Esophagus muscularis mucosa (tissue), 4 donors: ENCODE results near the gene DES. TPM values are rescaled to one million over a fixed set of nuclear protein-coding genes. Genes with fewer than 3 reads are reported as not detected.
A peak's percentile ranks its signal among the peaks of the same experiment; 100 is the strongest.
"Not testable (repeated sequence)": the region's sequence is repeated elsewhere in the genome, so short reads cannot be mapped to it uniquely, and the experiment has no call there.

Experiments used
- DNase-seq: peaks from one replicate; pipeline ENCODE4 v3.0.0-alpha.2; 2017; ENCODE audit errors: extremely low spot score
- H3K27ac ChIP-seq, 4 donors: fragments of 200-600 bp; sonication (generic); replicated peaks in 1 of 4; 1 replicate in 3 of 4; 2 replicates in 1 of 4; pipeline ENCODE4 v1.5.1; 2016 to 2019; ENCODE audit warnings: mild to moderate bottlenecking in 1 of 4
- H3K27me3 ChIP-seq, 4 donors: fragments of 200-600 bp; sonication (generic); one replicate each; pipeline versions ENCODE4 v1.5.1 to v1.6.0; 2016 to 2019
- H3K36me3 ChIP-seq, 4 donors: fragments of 200-600 bp; sonication (generic); one replicate each; pipeline ENCODE4 v1.5.1; 2016 to 2019
- H3K4me1 ChIP-seq, 4 donors: fragments of 200-600 bp; sonication (generic); one replicate each; pipeline ENCODE4 v1.5.1; 2016 to 2019
- H3K4me3 ChIP-seq, 4 donors: fragments of 200-600 bp; sonication (generic); 1 replicate in 2 of 4; 2 replicates in 2 of 4; pipeline ENCODE4 v1.5.1; 2016 to 2019; ENCODE audit warnings: mild to moderate bottlenecking in 4 of 4, moderate library complexity in 1 of 4
- H3K9me3 ChIP-seq, 4 donors: fragments of 200-600 bp; sonication (generic); 1 replicate in 3 of 4; 2 replicates in 1 of 4; pipeline ENCODE4 v1.5.1; 2016 to 2019
- CTCF ChIP-seq, 3 experiments: fragments of 200-600 bp in 2 of 3; fragments of 450-650 bp in 1 of 3; sonication (generic) in 2 of 3; IDR thresholded peaks; one replicate each; pipeline ENCODE4 v1.5.1; 2017 to 2019; ENCODE audit warnings: antibody characterized with exemption in 3 of 3, mild to moderate bottlenecking in 2 of 3, moderate library complexity in 1 of 3
- EP300 ChIP-seq: sonication (generic); formaldehyde crosslinking; IDR thresholded peaks from one replicate; pipeline ENCODE4 v1.6.1; 2017; ENCODE audit warnings: antibody characterized with exemption
- POLR2A ChIP-seq: fragments of 450-650 bp; IDR thresholded peaks from one replicate; pipeline ENCODE4 v1.6.1; 2017; ENCODE audit warnings: antibody characterized with exemption, moderate library complexity, mild to moderate bottlenecking, low read depth
- POLR2AphosphoS5 ChIP-seq, 2 donors: sonication (generic); formaldehyde crosslinking; IDR thresholded peaks; one replicate each; pipeline ENCODE4 v1.6.1; 2017; ENCODE audit warnings: antibody characterized with exemption in 2 of 2
- WGBS: methylation state at CpG from one replicate; pipeline ENCODE4 v1.1.5; 2018; 5-methylcytosine and 5-hydroxymethylcytosine counted together
- intact Hi-C: fragments of 100-400 bp; cut with DNase I; formaldehyde crosslinking; loops from one replicate; pipeline ENCODE4 v1.15.1; 2023
- total RNA-seq, 4 donors: library from RNA; depleted of rRNA; stranded (reverse); fragments of >200 nt; gene quantifications; one replicate each; pipeline versions ENCODE4 v1.1.0 to v1.2.1, GENCODE V29; 2016

Gene DES
- total RNA-seq, 4 donors from 2014 or later, result 19,781 to 23,770 (median 22,752) TPM

GRCh38 chr2:219405451-219405850 is 12.7 kb upstream of the DES start:
- intact Hi-C loops, result loop anchor here (5.0 kb wide), 1 partner anchor 42 kb away; no protein-coding TSS in a partner anchor
- H3K4me3 ChIP-seq, result peak overlapping the region; percentile 4 to 28 (median 24)
- peaks cover 65 to 81% (median 80%) of the 10 kb centered on the region in 4 donors for H3K4me1 ChIP-seq
- no peaks in the 10 kb centered on the region for H3K36me3 ChIP-seq
- DNase-seq, result no peak
- WGBS, result 55% methylated on average over 4 of the region's 9 CpGs
- no peaks in the 10 kb centered on the region for H3K27me3 ChIP-seq
- TF ChIP-seq EP300 (no peak), POLR2A (no peak), CTCF (IDR thresholded peaks at IDR 0.05) (peak; percentile 60 to 70 (median 63)), POLR2AphosphoS5 (IDR thresholded peaks at IDR 0.05) (peak; percentile 68 to 82)
- peak overlapping the region; percentile 86 to 97 (median 94) for H3K27ac ChIP-seq
- no peaks in the 10 kb centered on the region for H3K9me3 ChIP-seq

- TF ChIP-seq POLR2AphosphoS5 (IDR thresholded peaks at IDR 0.05) (no peak), EP300 (no peak), CTCF (IDR thresholded peaks at IDR 0.05) (no peak), POLR2A (no peak)
- Histone ChIP-seq H3K9me3 (no peaks in the 10 kb centered on the region), H3K27ac (peak overlapping the region; percentile 86 to 97 (median 94)), H3K36me3 (no peaks in the 10 kb centered on the region), H3K4me3 (peak overlapping the region; percentile 4 to 28 (median 24)), H3K27me3 (no peaks in the 10 kb centered on the region), H3K4me1 (peaks cover 65 to 82% (median 81%) of the 10 kb centered on the region in 4 donors)
- WGBS, result 70% methylated on average over 7 of the region's 7 CpGs
- intact Hi-C loops, result loop anchor here (5.0 kb wide), 1 partner anchor 41 kb away; no protein-coding TSS in a partner anchor
- DNase-seq, result no peak
Measured at GRCh38 chr2:219405958-219406860, 12.0 kb upstream of the DES start.

GRCh38 chr2:219406861-219407230 is 11.3 kb upstream of the DES start:
- Histone ChIP-seq H3K27me3 (no peaks in the 10 kb centered on the region), H3K27ac (peak overlapping the region; percentile 86 to 97 (median 94)), H3K36me3 (no peaks in the 10 kb centered on the region), H3K4me1 (peaks cover 65 to 82% (median 81%) of the 10 kb centered on the region in 4 donors), H3K9me3 (no peaks in the 10 kb centered on the region), H3K4me3 (peak overlapping the region in 1 of 4 donors; percentile 14)
- DNase-seq, result no peak
- TF ChIP-seq EP300, result peak; percentile 50
- no peak for TF ChIP-seq POLR2A
- peak; percentile 82 to 85 for TF ChIP-seq POLR2AphosphoS5 (IDR thresholded peaks at IDR 0.05)
- intact Hi-C loops, result loop anchor here (5.0 kb wide), 1 partner anchor 40 kb away; no protein-coding TSS in a partner anchor
- WGBS, result 71% methylated on average over 3 of the region's 3 CpGs

GRCh38 chr2:219407343-219407742 is 10.8 kb upstream of the DES start:
- Histone ChIP-seq H3K4me1 (peaks cover 65 to 82% (median 80%) of the 10 kb centered on the region in 4 donors), H3K27ac (peak overlapping the region; percentile 86 to 97 (median 94))
- 65% methylated on average over 5 of the region's 5 CpGs for WGBS
- H3K4me3 ChIP-seq, H3K9me3 ChIP-seq, H3K36me3 ChIP-seq, H3K27me3 ChIP-seq, DNase-seq: not testable (repeated sequence)
- intact Hi-C loops, result loop anchor here (5.0 kb wide), 1 partner anchor 40 kb away; no protein-coding TSS in a partner anchor

GRCh38 chr2:219408204-219408603 is 10.0 kb upstream of the DES start:
- no peaks in the 10 kb centered on the region for H3K36me3 ChIP-seq
- peak overlapping the region; percentile 86 to 97 (median 94) for H3K27ac ChIP-seq
- WGBS, result 39% methylated on average over 5 of the region's 5 CpGs
- H3K4me1 ChIP-seq, result peaks cover 58 to 73% (median 72%) of the 10 kb centered on the region in 4 donors
- TF ChIP-seq POLR2AphosphoS5 (IDR thresholded peaks at IDR 0.05) (peak in 1 of 2 donors; percentile 58), CTCF (IDR thresholded peaks at IDR 0.05) (no peak), POLR2A (no peak)
- H3K27me3 ChIP-seq, result no peaks in the 10 kb centered on the region
- peaks cover 0 to 13% (median 4%) of the 10 kb centered on the region in 4 donors for H3K9me3 ChIP-seq
- H3K4me3 ChIP-seq, result peak overlapping the region in 1 of 4 donors; percentile 12
- intact Hi-C loops, result loop anchor here (1.0 to 5.0 kb wide), 2 partner anchors 25 to 39 kb away; no protein-coding TSS in a partner anchor
- no peak for DNase-seq
